GM20431 (cell line): ENCODE data around the gene CNPY4.

Source experiments
- in situ Hi-C: fragments of 300-500 bp; cut with MseI, MboI; formaldehyde crosslinking; loops from one replicate; pipeline ENCODE4 v1.15.0; 2020; ENCODE audit warnings: low sequenced_read_pairs; ENCODE audit not compliant: unreplicated experiment

CNPY4 gene

GRCh38 chr7:100119072-100119969 lies at the start of gene CNPY4, which contains the start of gene TAF6:
Gene CNPY4 (plus strand): TSS chr7:100119634. CDS start chr7:100119745, 111 bp downstream.
Gene TAF6 (minus strand): TSS chr7:100119358. CDS start chr7:100114209, 5,149 bp downstream.
- in situ Hi-C loops = no loop called here

- in situ Hi-C loops = no loop called here
Observed at GRCh38 chr7:100069991-100070390, 49.4 kb upstream of the CNPY4 start.

- in situ Hi-C loops = no loop called here
Observed at GRCh38 chr7:100071018-100071723, 48.3 kb upstream of the CNPY4 start.

- in situ Hi-C loops = no loop called here
Observed at GRCh38 chr7:100072462-100072861, 47.0 kb upstream of the CNPY4 start.

GRCh38 chr7:100074841-100075240 lies 44.6 kb upstream of the CNPY4 start:
- in situ Hi-C loops = no loop called here

- in situ Hi-C loops = no loop called here
Observed at GRCh38 chr7:100075418-100075817, 44.0 kb upstream of the CNPY4 start.

- in situ Hi-C loops = no loop called here
Observed at GRCh38 chr7:100077205-100077604, 42.2 kb upstream of the CNPY4 start.

- in situ Hi-C loops = no loop called here
Observed at GRCh38 chr7:100079024-100079560, 40.3 kb upstream of the CNPY4 start.

- in situ Hi-C loops = no loop called here
Observed at GRCh38 chr7:100080907-100081534, 38.4 kb upstream of the CNPY4 start.

GRCh38 chr7:100081535-100082102 lies 37.8 kb upstream of the CNPY4 start, which contains the start of gene ZNF3:
Gene ZNF3 (minus strand): TSS chr7:100081723. CDS start chr7:100077357, 4,366 bp downstream.
- in situ Hi-C loops = no loop called here

GRCh38 chr7:100082978-100083377 lies 36.5 kb upstream of the CNPY4 start:
- in situ Hi-C loops = no loop called here

GRCh38 chr7:100085515-100085914 lies 33.9 kb upstream of the CNPY4 start:
- in situ Hi-C loops = no loop called here

- in situ Hi-C loops = no loop called here
Observed at GRCh38 chr7:100087055-100087750, 32.2 kb upstream of the CNPY4 start.

GRCh38 chr7:100088095-100088620 lies 31.3 kb upstream of the CNPY4 start:
- in situ Hi-C loops = no loop called here

GRCh38 chr7:100088621-100089457 lies 30.6 kb upstream of the CNPY4 start, which contains the start of gene COPS6:
Gene COPS6 (plus strand): TSS chr7:100088969. CDS start chr7:100088991, 22 bp downstream.
- in situ Hi-C loops = no loop called here

GRCh38 chr7:100089458-100090196 lies 29.8 kb upstream of the CNPY4 start:
- in situ Hi-C loops = no loop called here
